H1 (cell line): ENCODE results near the gene EFHC1. TPM values are rescaled to one million over a fixed set of nuclear protein-coding genes. Genes with fewer than 3 reads are reported as not detected.

Source experiments
- CTCF ChIA-PET: fragments of 300-600 bp; sonication (Branson Sonifier 250); formaldehyde crosslinking; loops from one replicate; lab custom pipeline; 2021; ENCODE audit not compliant: partially characterized antibody; lab: Charles Lee
- POLR2A ChIA-PET: fragments of 300-600 bp; sonication (Branson Sonifier 250); formaldehyde crosslinking; loops from one replicate; lab custom pipeline; 2021; ENCODE audit warnings: inconsistent platforms; ENCODE audit not compliant: partially characterized antibody; lab: Charles Lee
- DNase-seq, 2 experiments: peaks; one replicate each; pipeline versions ENCODE4 v3.0.0 to v3.0.0-alpha.2; 2010 to 2022; ENCODE audit warnings: low spot score in 2 of 2, low read depth in 1 of 2, mixed read lengths in 1 of 2
- FAIRE-seq: peaks from 2 replicates; lab custom pipeline; 2011; peaks lifted over from hg19 to GRCh38; lab: Jason Lieb, UNC
- H2AFZ ChIP-seq: 2 replicates; pipeline ENCODE4 v1.8.1; 2012; ENCODE audit warnings: low read length, inconsistent platforms
- H2AK5ac ChIP-seq: 2 replicates; pipeline ENCODE4 v1.6.1; 2013; ENCODE audit warnings: low read depth, low read length
- H2BK120ac ChIP-seq: replicated peaks from 2 replicates; pipeline ENCODE3; 2013; ENCODE audit warnings: low read depth, low read length, inconsistent platforms
- H2BK12ac ChIP-seq: 2 replicates; pipeline ENCODE4 v1.6.1; 2013; ENCODE audit warnings: low read depth, low read length
- H2BK15ac ChIP-seq: 2 replicates; pipeline ENCODE4 v1.6.1; 2013; ENCODE audit warnings: low read length
- H2BK20ac ChIP-seq: 2 replicates; pipeline ENCODE4 v1.6.1; 2013; ENCODE audit warnings: low read length
- H2BK5ac ChIP-seq: 2 replicates; pipeline ENCODE4 v1.6.1; 2013; ENCODE audit warnings: low read depth, low read length
- H3K14ac ChIP-seq: 2 replicates; pipeline ENCODE4 v1.6.1; 2013; ENCODE audit warnings: inconsistent platforms; ENCODE audit not compliant: insufficient read length
- H3K18ac ChIP-seq: 2 replicates; pipeline ENCODE4 v1.6.1; 2013; ENCODE audit warnings: low read length; ENCODE audit errors: extremely low read depth
- H3K23ac ChIP-seq: 2 replicates; pipeline ENCODE4 v1.6.1; 2013; ENCODE audit warnings: inconsistent platforms; ENCODE audit not compliant: insufficient read length
- H3K23me2 ChIP-seq: 2 replicates; pipeline ENCODE4 v1.6.1; 2013; ENCODE audit warnings: low read depth, low read length
- H3K27ac ChIP-seq: 2 replicates; pipeline ENCODE4 v1.6.1; 2011; ENCODE audit warnings: low read depth, low read length, inconsistent platforms
- H3K27me3 ChIP-seq, 4 experiments: replicated peaks in 1 of 4; 1 replicate in 1 of 4; 2 replicates in 3 of 4; pipeline versions ENCODE4 v1.6.1 to v1.8.1; 2011 to 2013; ENCODE audit warnings: low read length in 3 of 4, mild to moderate bottlenecking in 3 of 4, inconsistent platforms in 2 of 4, mixed read lengths in 2 of 4, moderate library complexity in 1 of 4; ENCODE audit not compliant: control insufficient read depth in 3 of 4, insufficient read depth in 3 of 4; ENCODE audit errors: extremely low read depth in 1 of 4
- H3K36me3 ChIP-seq, 4 experiments: 2 replicates each; pipeline versions ENCODE4 v1.6.1 to v1.8.1; 2011 to 2013; ENCODE audit warnings: mild to moderate bottlenecking in 4 of 4, low read length in 3 of 4, moderate library complexity in 2 of 4, control low read depth in 1 of 4, inconsistent platforms in 1 of 4; ENCODE audit not compliant: insufficient read depth in 4 of 4, control insufficient read depth in 2 of 4
- H3K4ac ChIP-seq: replicated peaks from 2 replicates; pipeline ENCODE3; 2013; ENCODE audit warnings: low read length, low read depth, mixed read lengths, inconsistent platforms; ENCODE audit not compliant: insufficient read length
- H3K4me1 ChIP-seq, 4 experiments: replicated peaks in 1 of 4; 1 replicate in 1 of 4; 2 replicates in 3 of 4; pipeline versions ENCODE4 v1.6.1 to v1.8.1; 2011 to 2013; ENCODE audit warnings: low read length in 3 of 4, inconsistent platforms in 2 of 4, mixed read lengths in 1 of 4; ENCODE audit not compliant: insufficient read depth in 4 of 4, control insufficient read depth in 3 of 4
- H3K4me2 ChIP-seq, 2 experiments: 2 replicates each; pipeline versions ENCODE4 v1.6.1 to v1.8.1; 2011 to 2013; ENCODE audit warnings: low read depth in 2 of 2, low read length in 2 of 2, control low read depth in 1 of 2, inconsistent platforms in 1 of 2, mild to moderate bottlenecking in 1 of 2; ENCODE audit not compliant: insufficient read depth in 1 of 2
- H3K4me3 ChIP-seq, 4 experiments: fragments of 200-600, 300-600 bp in 1 of 4; sonication (generic), shearing (Covaris generic), sonication (Bioruptor Twin) in 1 of 4; 2 replicates each; pipeline versions ENCODE4 v1.5.1 to v1.8.1; 2011 to 2016; ENCODE audit warnings: low read length in 4 of 4, low read depth in 3 of 4, control low read depth in 2 of 4, inconsistent platforms in 2 of 4, mild to moderate bottlenecking in 2 of 4, mixed read lengths in 1 of 4, moderate library complexity in 1 of 4; ENCODE audit not compliant: insufficient read depth in 2 of 4; ENCODE audit errors: extremely low read depth in 1 of 4
- H3K56ac ChIP-seq: replicated peaks from 2 replicates; pipeline ENCODE3; 2013; ENCODE audit warnings: low read depth, mild to moderate bottlenecking, mixed read lengths, low read length, inconsistent platforms; ENCODE audit not compliant: insufficient read length
- H3K79me1 ChIP-seq: 2 replicates; pipeline ENCODE4 v1.6.1; 2013; ENCODE audit warnings: low read depth, low read length, control low read depth
- H3K79me2 ChIP-seq, 2 experiments: 2 replicates each; pipeline versions ENCODE4 v1.6.1 to v1.8.1; 2012 to 2013; ENCODE audit warnings: low read length in 2 of 2, mild to moderate bottlenecking in 2 of 2, inconsistent platforms in 1 of 2; ENCODE audit not compliant: insufficient read depth in 2 of 2, control insufficient read depth in 1 of 2
- H3K9ac ChIP-seq, 4 experiments: replicated peaks in 1 of 4; 1 replicate in 1 of 4; 2 replicates in 3 of 4; pipeline versions ENCODE4 v1.6.1 to v1.8.1; 2011 to 2013; ENCODE audit warnings: low read depth in 3 of 4, low read length in 3 of 4, control low read depth in 2 of 4, mild to moderate bottlenecking in 2 of 4, moderate library complexity in 2 of 4, inconsistent platforms in 1 of 4; ENCODE audit errors: extremely low read depth in 1 of 4
- H3K9me3 ChIP-seq, 2 experiments: 2 replicates each; pipeline versions ENCODE4 v1.6.1 to v1.8.1; 2012 to 2013; ENCODE audit warnings: mild to moderate bottlenecking in 2 of 2, moderate library complexity in 2 of 2, control low read depth in 1 of 2, inconsistent platforms in 1 of 2, low read depth in 1 of 2, low read length in 1 of 2, mixed read lengths in 1 of 2; ENCODE audit not compliant: insufficient read depth in 2 of 2
- H4K20me1 ChIP-seq, 2 experiments: replicated peaks in 1 of 2; 2 replicates each; pipeline versions ENCODE3 to v1.8.1; 2011 to 2013; ENCODE audit warnings: inconsistent platforms in 2 of 2, low read length in 2 of 2, mild to moderate bottlenecking in 1 of 2; ENCODE audit not compliant: insufficient read depth in 2 of 2, control insufficient read depth in 1 of 2
- H4K5ac ChIP-seq: 2 replicates; pipeline ENCODE4 v1.6.1; 2013; ENCODE audit warnings: low read length, low read depth, mixed read lengths, inconsistent platforms; ENCODE audit not compliant: insufficient read length
- H4K8ac ChIP-seq: 2 replicates; pipeline ENCODE4 v1.8.0; 2013; ENCODE audit warnings: mild to moderate bottlenecking, moderate library complexity, low read length, inconsistent platforms; ENCODE audit not compliant: insufficient read depth; ENCODE audit errors: extremely low read depth
- H4K91ac ChIP-seq: replicated peaks from 2 replicates; pipeline ENCODE3; 2013; ENCODE audit warnings: low read length, mixed read lengths, inconsistent platforms; ENCODE audit not compliant: insufficient read length
- RAD21 ChIP-seq, 2 experiments: IDR thresholded peaks in 1 of 2; conservative IDR thresholded peaks in 1 of 2; 2 replicates each; pipeline ENCODE4 v1.6.1; 2011; ENCODE audit warnings: low read depth in 2 of 2, low read length in 2 of 2, improper control_type of control experiment in 1 of 2, inconsistent platforms in 1 of 2, mild to moderate bottlenecking in 1 of 2, moderate library complexity in 1 of 2
- RFX5 ChIP-seq: IDR thresholded peaks from 2 replicates; pipeline ENCODE4 v1.6.1; 2011; ENCODE audit warnings: low read depth, low read length, improper control_type of control experiment, borderline replicate concordance
- WGBS, 2 experiments: shearing (Covaris generic) in 1 of 2; methylation state at CpG; one replicate each; pipeline versions ENCODE4 v1.1.6 to v1.1.7; 2013 to 2015; ENCODE audit warnings: low lambda C conversion rate in 2 of 2, mixed read lengths in 2 of 2, inconsistent platforms in 1 of 2, low coverage in 1 of 2, missing lambda C conversion rate in 1 of 2; ENCODE audit not compliant: insufficient replicate concordance in 2 of 2, insufficient coverage in 1 of 2, insufficient read length in 1 of 2; ENCODE audit errors: extremely low coverage in 1 of 2, missing lambda C conversion rate in 1 of 2; 5-methylcytosine and 5-hydroxymethylcytosine counted together
- polyA plus RNA-seq, 7 experiments: library from polyadenylated mRNA; depleted of rRNA in 3 of 7; stranded (reverse) in 5 of 7; unstranded in 2 of 7; fragments of >200 nt in 5 of 7; fragments of 200-250 nt in 2 of 7; gene quantifications; 1 replicate in 5 of 7; 2 replicates in 1 of 7; 4 replicates in 1 of 7; pipeline versions ENCODE4 v1.2.1 to v1.2.3, GENCODE V29; 2011 to 2013; ENCODE audit warnings: missing spikeins in 2 of 7, mixed read lengths in 2 of 7
- total RNA-seq: library from RNA; stranded (reverse); fragmentation: NEBNext Ultra II Directional; extraction: Animal tissue kit (Norgen Biotek cat#: 25700); gene quantifications from 2 replicates; pipeline ENCODE4 v1.2.1, GENCODE V29; 2021
- TF ChIP-seq, protein P1 (sequence below), 3 experiments: IDR thresholded peaks; 1 replicate in 2 of 3; 2 replicates in 1 of 3; pipeline versions ENCODE4 v1.5.1 to v1.6.1; 2011; ENCODE audit warnings: low read length in 3 of 3, mild to moderate bottlenecking in 3 of 3, inconsistent platforms in 2 of 3, low read depth in 1 of 3, moderate library complexity in 1 of 3; ENCODE audit not compliant: insufficient read depth in 1 of 3; ENCODE audit errors: control extremely low read depth in 1 of 3

The EFHC1 gene
- total and polyA plus RNA-seq, 2 of the 8 experiments (the other 6 are each of a cell fraction or from before 2014, with no cell fraction given) = 10.5 to 16.4 TPM

DNA sequence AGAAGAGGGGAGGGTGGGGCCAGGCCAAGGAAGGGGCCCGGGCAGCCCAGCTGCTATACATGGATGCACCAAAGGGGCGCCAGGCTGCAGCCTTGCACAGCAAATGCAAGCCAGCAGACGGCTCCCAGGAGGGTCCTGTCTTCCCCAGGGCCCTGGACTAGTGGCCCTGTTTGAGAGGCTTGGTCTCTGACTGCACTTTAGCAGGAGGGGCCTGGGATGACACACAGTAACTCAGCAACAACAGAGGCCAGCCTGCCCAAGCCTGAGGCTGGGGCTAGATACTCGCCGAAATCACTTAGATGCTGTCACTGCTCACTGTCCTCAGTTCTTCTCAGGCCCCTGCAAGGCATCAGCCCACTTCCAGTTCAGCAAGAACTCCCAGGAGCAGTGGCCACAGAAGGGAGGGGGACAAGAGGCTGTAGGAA lies 83.2 kb downstream of the EFHC1 start:
- no peak overlapping the region for H2BK15ac ChIP-seq
- H3K79me2 ChIP-seq = no peaks in the 10 kb centered on the region
- no peak overlapping the region for H3K9ac ChIP-seq
- 83% methylated on average over 4 of the region's 5 CpGs; no CpG with 5 or more reads in 1 of the 2 experiments for WGBS, 2 experiments
- no peaks in the 10 kb centered on the region for H3K79me1 ChIP-seq
- no peak overlapping the region; the same call in 1 of the 2 replicates for H3K27ac ChIP-seq
- no peak overlapping the region for H2AFZ ChIP-seq
- H2AK5ac ChIP-seq = no peak overlapping the region
- DNase-seq = no peak
- no peaks in the 10 kb centered on the region for H4K20me1 ChIP-seq
- TF ChIP-seq, protein P1, sequence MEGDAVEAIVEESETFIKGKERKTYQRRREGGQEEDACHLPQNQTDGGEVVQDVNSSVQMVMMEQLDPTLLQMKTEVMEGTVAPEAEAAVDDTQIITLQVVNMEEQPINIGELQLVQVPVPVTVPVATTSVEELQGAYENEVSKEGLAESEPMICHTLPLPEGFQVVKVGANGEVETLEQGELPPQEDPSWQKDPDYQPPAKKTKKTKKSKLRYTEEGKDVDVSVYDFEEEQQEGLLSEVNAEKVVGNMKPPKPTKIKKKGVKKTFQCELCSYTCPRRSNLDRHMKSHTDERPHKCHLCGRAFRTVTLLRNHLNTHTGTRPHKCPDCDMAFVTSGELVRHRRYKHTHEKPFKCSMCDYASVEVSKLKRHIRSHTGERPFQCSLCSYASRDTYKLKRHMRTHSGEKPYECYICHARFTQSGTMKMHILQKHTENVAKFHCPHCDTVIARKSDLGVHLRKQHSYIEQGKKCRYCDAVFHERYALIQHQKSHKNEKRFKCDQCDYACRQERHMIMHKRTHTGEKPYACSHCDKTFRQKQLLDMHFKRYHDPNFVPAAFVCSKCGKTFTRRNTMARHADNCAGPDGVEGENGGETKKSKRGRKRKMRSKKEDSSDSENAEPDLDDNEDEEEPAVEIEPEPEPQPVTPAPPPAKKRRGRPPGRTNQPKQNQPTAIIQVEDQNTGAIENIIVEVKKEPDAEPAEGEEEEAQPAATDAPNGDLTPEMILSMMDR (IDR thresholded peaks at IDR 0.05; ENCODE audit: control extremely low read depth in 1 of 3, insufficient read depth in 1 of 3, low read depth in 1 of 3, low read length in 3 of 3) = peak; percentile 53 to 70 (median 55)
- peak; percentile 66 to 75 for TF ChIP-seq RAD21 (IDR thresholded peaks at IDR 0.05 in 1 of 2, conservative IDR thresholded peaks at IDR 0.05 in 1 of 2; ENCODE audit: low read depth in 2 of 2, low read length in 2 of 2)
- no peak for TF ChIP-seq RFX5
- H4K5ac ChIP-seq = no peak overlapping the region
- H3K4ac ChIP-seq = no peak overlapping the region
- no peak overlapping the region for H3K18ac ChIP-seq
- no peak overlapping the region for H3K14ac ChIP-seq
- H3K4me1 ChIP-seq = peaks cover 0 to 7% (median 3%) of the 10 kb centered on the region in 4 experiments; a peak in 4 of 7 replicates
- H3K4me3 ChIP-seq = no peak overlapping the region
- no peak for FAIRE-seq
- H2BK20ac ChIP-seq = no peak overlapping the region
- H3K27me3 ChIP-seq = no peaks in the 10 kb centered on the region
- H3K23me2 ChIP-seq = no peaks in the 10 kb centered on the region
- CTCF ChIA-PET = interaction anchor here (1.0 to 1.7 kb wide), 9 partner anchors 10 to 96 kb away, joined by 3 to 6 read pairs (median 3); no protein-coding TSS in a partner anchor
- H3K56ac ChIP-seq = no peak overlapping the region
- no peak overlapping the region for H2BK120ac ChIP-seq
- no peak overlapping the region for H4K91ac ChIP-seq
- POLR2A ChIA-PET = interaction anchor here (1.2 kb wide), 1 partner anchor 82 kb away, joined by 3 read pairs; no protein-coding TSS in a partner anchor
- peak overlapping the region; percentile 79 for H4K8ac ChIP-seq
- H2BK12ac ChIP-seq = no peak overlapping the region
- H3K9me3 ChIP-seq = no peaks in the 10 kb centered on the region
- no peak overlapping the region for H3K4me2 ChIP-seq
- no peak overlapping the region for H3K23ac ChIP-seq
- peaks cover 0 to 20% (median 2%) of the 10 kb centered on the region in 4 experiments; a peak in 2 of 8 replicates for H3K36me3 ChIP-seq
- H2BK5ac ChIP-seq = no peak overlapping the region
